H1 (cell line): ENCODE results near the gene RASGEF1C.

Source experiments
- BRCA1 ChIP-seq: IDR thresholded peaks from 2 replicates; pipeline ENCODE4 v1.6.1; 2012; ENCODE audit warnings: low read depth, low read length, improper control_type of control experiment
- CTCF ChIP-seq, 3 experiments: IDR thresholded peaks; 1 replicate in 2 of 3; 2 replicates in 1 of 3; pipeline versions ENCODE4 v1.5.1 to v1.6.1; 2011; ENCODE audit warnings: low read length in 3 of 3, mild to moderate bottlenecking in 3 of 3, inconsistent platforms in 2 of 3, low read depth in 1 of 3, moderate library complexity in 1 of 3; ENCODE audit not compliant: insufficient read depth in 1 of 3; ENCODE audit errors: control extremely low read depth in 1 of 3
- EZH2 ChIP-seq: fragments of 200-600 bp; sonication (generic); IDR thresholded peaks from 2 replicates; pipeline ENCODE4 v1.7.1; 2012; ENCODE audit warnings: low read depth, mild to moderate bottlenecking, moderate library complexity, low read length, inconsistent platforms; ENCODE audit not compliant: severe bottlenecking
- POLR2AphosphoS5 ChIP-seq: IDR thresholded peaks from 2 replicates; pipeline ENCODE4 v1.6.1; 2011; ENCODE audit warnings: low read depth, low read length

DNA sequence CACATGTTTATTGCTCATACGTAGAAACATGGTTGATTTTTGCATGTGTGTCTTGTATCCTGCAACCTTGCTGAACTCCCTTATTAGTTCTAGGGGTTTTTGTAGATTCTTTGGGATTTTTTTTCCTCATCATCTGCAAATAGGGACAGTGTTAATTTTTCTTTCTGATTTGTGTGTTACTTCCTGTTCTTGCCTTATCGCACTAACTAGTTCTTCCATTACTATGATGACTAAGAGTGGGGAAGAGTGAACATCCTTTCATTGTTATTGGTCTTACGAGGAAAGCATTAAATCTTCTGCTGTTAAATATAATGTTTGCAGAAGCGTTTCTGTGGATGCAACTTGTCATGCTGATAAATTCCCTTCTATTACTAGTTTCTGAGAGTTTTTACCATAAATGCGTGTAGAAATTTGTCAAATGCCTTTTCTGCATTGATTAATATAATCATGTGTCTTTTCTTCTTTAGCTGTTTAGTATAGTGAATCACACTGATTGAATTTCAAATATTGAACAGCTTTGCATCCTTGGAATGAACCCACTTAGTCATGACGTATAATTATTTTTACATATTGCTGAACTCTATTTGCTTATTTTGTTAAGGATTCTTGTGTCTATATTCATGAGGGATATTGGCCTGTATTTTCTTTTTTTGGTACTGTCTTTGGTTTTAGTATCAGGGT is 105.4 kb downstream of the RASGEF1C start:
- TF ChIP-seq CTCF (IDR thresholded peaks at IDR 0.05; ENCODE audit: control extremely low read depth in 1 of 3, insufficient read depth in 1 of 3, low read depth in 1 of 3, low read length in 3 of 3) (no peak), BRCA1 (no peak), EZH2 (no peak), POLR2AphosphoS5 (no peak)
